IMR-90 (cell line): ENCODE data around the gene SPINT2. TPM values are rescaled to one million over a fixed set of nuclear protein-coding genes. Genes with fewer than 3 reads are reported as not detected.

Experiments
- ATAC-seq: fragments of 200-7000 bp; cut with Tn5 transposase; 2 replicates; pipeline ENCODE4 v1.9.1; 2020; ENCODE audit warnings: low read depth, mild to moderate bottlenecking, moderate library complexity
- BruUV-seq: library from RNA; stranded (reverse); fragments of 400-500 nt; replicated peaks from 2 replicates; lab custom pipeline; 2021; lab: Mats Ljungman, UMichigan
- CTCF ChIA-PET: fragments of 300-600 bp; formaldehyde crosslinking; extraction: SDS; loops from one replicate; lab custom pipeline; 2021; ENCODE audit warnings: antibody characterized with exemption; lab: Yijun Ruan, JAX
- POLR2A ChIA-PET: fragments of 300-600 bp; sonication (Branson Sonifier 250); formaldehyde crosslinking; loops from one replicate; lab custom pipeline; 2022; ENCODE audit warnings: antibody characterized with exemption; ENCODE audit not compliant: unreplicated experiment; lab: Charles Lee
- DNase-seq: peaks from one replicate; pipeline ENCODE4 v3.0.0; 2013
- H2AFZ ChIP-seq: replicated peaks from 2 replicates; pipeline ENCODE3; 2013; ENCODE audit warnings: low read length, mild to moderate bottlenecking; ENCODE audit not compliant: poor library complexity
- H2AK5ac ChIP-seq: 2 replicates; pipeline ENCODE4 v1.6.1; 2013; ENCODE audit warnings: low read depth, low read length, inconsistent platforms
- H2AK9ac ChIP-seq: replicated peaks from 2 replicates; pipeline ENCODE3; 2013; ENCODE audit warnings: mild to moderate bottlenecking, low read depth, low read length, moderate library complexity; ENCODE audit not compliant: poor library complexity
- H2BK120ac ChIP-seq: 2 replicates; pipeline ENCODE4 v1.6.1; 2013; ENCODE audit warnings: low read depth, low read length, inconsistent platforms
- H2BK15ac ChIP-seq: 3 replicates; pipeline ENCODE4 v1.6.1; 2013; ENCODE audit warnings: low read depth, low read length, inconsistent platforms
- H2BK20ac ChIP-seq: 2 replicates; pipeline ENCODE4 v1.6.1; 2013; ENCODE audit warnings: low read depth, mild to moderate bottlenecking, inconsistent platforms, low read length, moderate library complexity
- H2BK5ac ChIP-seq: 2 replicates; pipeline ENCODE4 v1.6.1; 2013; ENCODE audit warnings: mild to moderate bottlenecking, low read depth, low read length, inconsistent platforms; ENCODE audit not compliant: poor library complexity, severe bottlenecking
- H3K14ac ChIP-seq: replicated peaks from 2 replicates; pipeline ENCODE4 v1.6.1; 2013; ENCODE audit warnings: low read depth, low read length, inconsistent platforms
- H3K18ac ChIP-seq: 2 replicates; pipeline ENCODE4 v1.6.1; 2013; ENCODE audit warnings: low read depth, low read length, control low read depth
- H3K23ac ChIP-seq: 2 replicates; pipeline ENCODE4 v1.6.1; 2013; ENCODE audit warnings: low read depth, low read length, inconsistent platforms
- H3K27ac ChIP-seq: 2 replicates; pipeline ENCODE4 v1.5.1; 2013; ENCODE audit warnings: mild to moderate bottlenecking, control low read depth, low read length; ENCODE audit not compliant: insufficient read depth
- H3K27me3 ChIP-seq: 2 replicates; pipeline ENCODE4 v1.6.1; 2013; ENCODE audit warnings: low read length; ENCODE audit not compliant: control insufficient read depth, insufficient read depth
- H3K36me3 ChIP-seq: 2 replicates; pipeline ENCODE4 v1.6.1; 2013; ENCODE audit warnings: low read length, mixed read lengths; ENCODE audit not compliant: control insufficient read depth, insufficient read depth
- H3K4ac ChIP-seq: 2 replicates; pipeline ENCODE4 v1.6.1; 2013; ENCODE audit warnings: low read depth, low read length, inconsistent platforms
- H3K4me1 ChIP-seq: 2 replicates; pipeline ENCODE4 v1.6.1; 2013; ENCODE audit warnings: low read length, mixed read lengths; ENCODE audit not compliant: control insufficient read depth, insufficient read depth
- H3K4me2 ChIP-seq: 2 replicates; pipeline ENCODE4 v1.6.1; 2013; ENCODE audit warnings: low read depth, mild to moderate bottlenecking, control low read depth, low read length, moderate library complexity
- H3K4me3 ChIP-seq: 2 replicates; pipeline ENCODE4 v1.5.1; 2013; ENCODE audit warnings: low read depth, mild to moderate bottlenecking, control low read depth, low read length, moderate library complexity; ENCODE audit not compliant: insufficient read depth
- H3K56ac ChIP-seq: 2 replicates; pipeline ENCODE4 v1.6.1; 2013; ENCODE audit warnings: low read length, inconsistent platforms; ENCODE audit not compliant: insufficient read depth; ENCODE audit errors: extremely low read depth
- H3K79me1 ChIP-seq, 2 experiments: 2 replicates each; pipeline ENCODE4 v1.6.1; 2013; ENCODE audit warnings: low read length in 2 of 2, inconsistent platforms in 1 of 2, low read depth in 1 of 2
- H3K9ac ChIP-seq: 2 replicates; pipeline ENCODE4 v1.6.1; 2013; ENCODE audit warnings: low read depth, low read length, control low read depth
- H3K9me1 ChIP-seq: 2 replicates; pipeline ENCODE4 v1.6.1; 2013; ENCODE audit warnings: low read length, inconsistent platforms; ENCODE audit not compliant: insufficient read depth
- H3K9me3 ChIP-seq: 2 replicates; pipeline ENCODE4 v1.6.1; 2013; ENCODE audit warnings: low read length; ENCODE audit not compliant: control insufficient read depth, insufficient read depth
- H4K20me1 ChIP-seq: 2 replicates; pipeline ENCODE4 v1.6.1; 2013; ENCODE audit warnings: low read length, inconsistent platforms; ENCODE audit not compliant: insufficient read depth
- H4K5ac ChIP-seq: 2 replicates; pipeline ENCODE4 v1.6.1; 2013; ENCODE audit warnings: mild to moderate bottlenecking, low read depth, low read length, control low read depth
- H4K8ac ChIP-seq, 2 experiments: 2 replicates each; pipeline ENCODE4 v1.6.1; 2013; ENCODE audit warnings: low read depth in 2 of 2, low read length in 2 of 2, control low read depth in 1 of 2, inconsistent platforms in 1 of 2
- H4K91ac ChIP-seq: 2 replicates; pipeline ENCODE4 v1.6.1; 2013; ENCODE audit warnings: low read depth, low read length, inconsistent platforms; ENCODE audit not compliant: insufficient read depth
- CHD1 ChIP-seq: IDR thresholded peaks from 2 replicates; pipeline ENCODE4 v1.6.1; 2012; ENCODE audit warnings: low read depth, low read length, improper control_type of control experiment
- CTCF ChIP-seq: conservative IDR thresholded peaks from 2 replicates; pipeline ENCODE4 v1.5.1; 2012; ENCODE audit warnings: mild to moderate bottlenecking, low read depth, low read length, improper control_type of control experiment
- ELK1 ChIP-seq: fragments of 150-350 bp; IDR thresholded peaks from 2 replicates; pipeline ENCODE4 v1.6.1; 2016; ENCODE audit warnings: low read depth, mild to moderate bottlenecking, low read length, moderate library complexity, borderline replicate concordance
- FOS ChIP-seq: fragments of 150-350 bp; IDR thresholded peaks from 2 replicates; pipeline ENCODE4 v1.6.1; 2016; ENCODE audit warnings: low read depth, low read length
- MAFK ChIP-seq: IDR thresholded peaks from 2 replicates; pipeline ENCODE4 v1.6.1; 2012; ENCODE audit warnings: low read depth, low read length, improper control_type of control experiment
- MAZ ChIP-seq: IDR thresholded peaks from 2 replicates; pipeline ENCODE4 v1.6.1; 2012; ENCODE audit warnings: low read depth, mild to moderate bottlenecking, low read length, improper control_type of control experiment, moderate library complexity, borderline replicate concordance
- MXI1 ChIP-seq: IDR thresholded peaks from 2 replicates; pipeline ENCODE4 v1.6.1; 2012; ENCODE audit warnings: low read depth, mild to moderate bottlenecking, low read length, moderate library complexity, borderline replicate concordance
- NFE2L2 ChIP-seq: fragments of 150-350 bp; IDR thresholded peaks from 2 replicates; pipeline ENCODE4 v1.6.1; 2016; ENCODE audit warnings: low read depth, mild to moderate bottlenecking, low read length
- POLR2A ChIP-seq: IDR thresholded peaks from 2 replicates; pipeline ENCODE4 v1.6.1; 2012; ENCODE audit warnings: mild to moderate bottlenecking, low read depth, low read length
- RAD21 ChIP-seq: IDR thresholded peaks from 2 replicates; pipeline ENCODE4 v1.6.1; 2012; ENCODE audit warnings: low read length, improper control_type of control experiment
- RCOR1 ChIP-seq: IDR thresholded peaks from 2 replicates; pipeline ENCODE4 v1.6.1; 2012; ENCODE audit warnings: mild to moderate bottlenecking, low read length, improper control_type of control experiment; ENCODE audit not compliant: insufficient replicate concordance
- RFX5 ChIP-seq: IDR thresholded peaks from 2 replicates; pipeline ENCODE4 v1.8.0; 2012; ENCODE audit warnings: low read depth, mild to moderate bottlenecking, low read length, moderate library complexity
- SMC3 ChIP-seq: fragments of 150-350 bp; IDR thresholded peaks from 2 replicates; pipeline ENCODE4 v1.6.1; 2016; ENCODE audit warnings: low read depth, mild to moderate bottlenecking, antibody characterized with exemption, low read length, moderate library complexity
- USF2 ChIP-seq: fragments of 150-350 bp; IDR thresholded peaks from 2 replicates; pipeline ENCODE4 v1.6.1; 2017; ENCODE audit warnings: mild to moderate bottlenecking, antibody characterized with exemption, low read length, low read depth
- WGBS, 2 experiments: methylation state at CpG; one replicate each; pipeline versions ENCODE4 v1.1.5 to v1.1.7; 2013; ENCODE audit warnings: missing lambda C conversion rate in 2 of 2; ENCODE audit not compliant: insufficient read length in 1 of 2; ENCODE audit errors: extremely low coverage in 2 of 2; 5-methylcytosine and 5-hydroxymethylcytosine counted together
- dilution Hi-C: fragments of 300-500 bp; cut with HindIII; formaldehyde crosslinking; loops from one replicate; pipeline ENCODE4 v1.14.3; 2018; ENCODE audit warnings: low sequenced_read_pairs; ENCODE audit not compliant: unreplicated experiment
- in situ Hi-C: fragments of 300-500 bp; cut with MboI; formaldehyde crosslinking; loops from 3 replicates; pipeline ENCODE4 v1.14.3; 2019; ENCODE audit warnings: low sequenced_read_pairs, inconsistent platforms, mixed read lengths
- intact Hi-C: fragments of 100-400 bp; cut with micrococcal nuclease; formaldehyde crosslinking; loops from 2 replicates; pipeline ENCODE4 v1.10.0; 2022
- polyA plus RNA-seq, 3 experiments: library from polyadenylated mRNA; depleted of rRNA; stranded (reverse); fragments of >200 nt; gene quantifications; 2 replicates each; pipeline ENCODE4 v1.2.3, GENCODE V29; 2012; ENCODE audit warnings: low replicate concordance in 1 of 3
- total RNA-seq: library from RNA; depleted of rRNA; stranded (reverse); fragments of >200 nt; gene quantifications from 2 replicates; pipeline ENCODE4 v1.2.3, GENCODE V29; 2012

Gene SPINT2
- total and polyA plus RNA-seq, 2 of the 4 experiments (the other 2 are of a cell fraction), result 0.54 to 1.2 TPM

GRCh38 chr19:38221919-38222830 lies 42.2 kb upstream of the SPINT2 start:
- WGBS, 2 experiments, result 73% methylated on average over 37 of the region's 64 CpGs; no CpG with 5 or more reads in 1 of the 2 experiments
- ChIA-PET POLR2A (no interaction called here), CTCF (no interaction called here)
- no peak for ATAC-seq
- no peak overlapping the region for H2BK15ac ChIP-seq
- no peak for DNase-seq
- in situ Hi-C loops, result no loop called here
- peaks cover 8 to 24% of the 10 kb centered on the region in 2 experiments for H3K79me1 ChIP-seq
- no peak overlapping the region for H2AK9ac ChIP-seq
- no peak overlapping the region for H2BK120ac ChIP-seq
- no peak overlapping the region for H3K4me3 ChIP-seq
- no peaks in the 10 kb centered on the region; the same call in 1 of the 2 replicates for H4K20me1 ChIP-seq
- H4K5ac ChIP-seq, result no peak overlapping the region
- dilution Hi-C loops, result no loop called here
- no peak overlapping the region for H3K18ac ChIP-seq
- no peaks in the 10 kb centered on the region for H3K27me3 ChIP-seq
- H2AK5ac ChIP-seq, result no peak overlapping the region
- H3K4me2 ChIP-seq, result no peak overlapping the region
- no peak overlapping the region for H2BK5ac ChIP-seq
- intact Hi-C loops, result no loop called here
- H3K56ac ChIP-seq, result no peak overlapping the region
- no peak overlapping the region for H4K91ac ChIP-seq
- no TSS peak for BruUV-seq
- H3K4me1 ChIP-seq, result peaks cover 3% of the 10 kb centered on the region; the same call in 1 of the 2 replicates
- no peak overlapping the region for H3K4ac ChIP-seq
- H2BK20ac ChIP-seq, result no peak overlapping the region
- peaks cover 2% of the 10 kb centered on the region; the same call in 1 of the 2 replicates for H3K36me3 ChIP-seq
- no peak overlapping the region for H4K8ac ChIP-seq
- peaks cover 14% of the 10 kb centered on the region for H3K9me1 ChIP-seq
- no peak overlapping the region for H3K23ac ChIP-seq
- no peak overlapping the region for H3K27ac ChIP-seq
- H3K14ac ChIP-seq, result no peak overlapping the region
- no peak overlapping the region for H3K9ac ChIP-seq
- no peak overlapping the region for H2AFZ ChIP-seq
- H3K9me3 ChIP-seq, result no peaks in the 10 kb centered on the region
- TF ChIP-seq ELK1, result no peak
- no peak for TF ChIP-seq POLR2A
- TF ChIP-seq RAD21, result no peak
- no peak for TF ChIP-seq FOS
- TF ChIP-seq CTCF, result no peak
- TF ChIP-seq RFX5, result no peak
- no peak for TF ChIP-seq NFE2L2
- no peak for TF ChIP-seq SMC3
- no peak for TF ChIP-seq CHD1
- TF ChIP-seq MAZ, result no peak
- TF ChIP-seq RCOR1, result no peak
- TF ChIP-seq USF2, result no peak
- TF ChIP-seq MXI1, result no peak
- TF ChIP-seq MAFK, result no peak
